Measurements from ENCODE around the gene MARCHF10.

DNA sequence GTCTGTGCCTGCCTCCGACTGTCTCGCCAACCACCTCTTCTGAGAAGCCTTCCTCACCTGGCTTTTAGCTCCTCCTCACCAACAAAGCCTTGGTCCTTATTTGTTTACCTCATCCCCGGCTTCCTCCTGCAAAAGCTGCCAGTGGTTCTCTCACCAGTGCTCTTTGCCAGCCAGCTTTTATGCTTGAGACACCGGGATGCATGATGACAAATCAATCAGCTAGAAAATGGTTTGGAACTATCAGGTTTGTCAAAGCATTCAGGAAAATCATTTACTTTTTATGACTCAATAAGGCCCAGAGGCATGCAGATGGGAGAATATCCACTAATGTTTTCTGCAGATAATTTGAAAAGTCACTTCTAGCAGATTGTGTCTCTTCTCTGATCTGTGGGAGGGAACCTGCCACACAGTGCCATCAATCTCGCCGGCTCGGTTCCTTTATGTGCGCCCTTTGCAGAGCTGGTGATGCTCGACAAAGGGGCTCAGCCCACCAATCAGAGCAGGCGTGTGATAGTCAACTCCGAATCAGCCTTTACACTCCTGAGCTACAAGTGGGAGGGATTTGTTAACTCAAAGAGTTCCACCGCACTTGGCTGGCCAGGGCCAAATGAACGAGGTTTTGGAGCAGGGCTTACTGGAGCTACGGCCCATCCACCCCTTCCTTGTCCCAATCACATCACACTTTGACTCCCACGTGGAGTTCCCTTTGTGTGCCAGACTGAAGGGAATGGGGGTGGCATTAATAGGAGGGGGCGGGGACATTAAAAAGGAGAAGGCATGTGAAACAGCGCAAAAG is 94.8 kb downstream of the MARCHF10 start:
- TF ChIP-seq, protein P1, sequence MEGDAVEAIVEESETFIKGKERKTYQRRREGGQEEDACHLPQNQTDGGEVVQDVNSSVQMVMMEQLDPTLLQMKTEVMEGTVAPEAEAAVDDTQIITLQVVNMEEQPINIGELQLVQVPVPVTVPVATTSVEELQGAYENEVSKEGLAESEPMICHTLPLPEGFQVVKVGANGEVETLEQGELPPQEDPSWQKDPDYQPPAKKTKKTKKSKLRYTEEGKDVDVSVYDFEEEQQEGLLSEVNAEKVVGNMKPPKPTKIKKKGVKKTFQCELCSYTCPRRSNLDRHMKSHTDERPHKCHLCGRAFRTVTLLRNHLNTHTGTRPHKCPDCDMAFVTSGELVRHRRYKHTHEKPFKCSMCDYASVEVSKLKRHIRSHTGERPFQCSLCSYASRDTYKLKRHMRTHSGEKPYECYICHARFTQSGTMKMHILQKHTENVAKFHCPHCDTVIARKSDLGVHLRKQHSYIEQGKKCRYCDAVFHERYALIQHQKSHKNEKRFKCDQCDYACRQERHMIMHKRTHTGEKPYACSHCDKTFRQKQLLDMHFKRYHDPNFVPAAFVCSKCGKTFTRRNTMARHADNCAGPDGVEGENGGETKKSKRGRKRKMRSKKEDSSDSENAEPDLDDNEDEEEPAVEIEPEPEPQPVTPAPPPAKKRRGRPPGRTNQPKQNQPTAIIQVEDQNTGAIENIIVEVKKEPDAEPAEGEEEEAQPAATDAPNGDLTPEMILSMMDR (IDR thresholded peaks at IDR 0.05), result no peak
- TF ChIP-seq POLR2A (IDR thresholded peaks at IDR 0.05; ENCODE audit: low read depth), result no peak
